MG63 (cell line): ENCODE results near the gene P2RY6. TPM values are rescaled to one million over a fixed set of nuclear protein-coding genes. Genes with fewer than 3 reads are reported as not detected.

Source experiments
- DNase-seq: peaks from one replicate; pipeline ENCODE4 v3.0.0-alpha.2; 2020
- H3K27me3 ChIP-seq: fragments of 250-450 bp; sonication (Bioruptor Pico); 2 replicates; pipeline ENCODE4 v1.5.1; 2020; ENCODE audit warnings: mild to moderate bottlenecking, moderate library complexity
- H3K36me3 ChIP-seq: fragments of 250-450 bp; sonication (Bioruptor Pico); 2 replicates; pipeline ENCODE4 v1.5.1; 2020; ENCODE audit warnings: mild to moderate bottlenecking, moderate library complexity
- H3K4me3 ChIP-seq: fragments of 250-450 bp; sonication (Bioruptor Pico); 2 replicates; pipeline ENCODE4 v1.5.1; 2020; ENCODE audit warnings: mild to moderate bottlenecking, moderate library complexity
- H3K9me3 ChIP-seq: fragments of 250-450 bp; sonication (Bioruptor Pico); 2 replicates; pipeline ENCODE4 v1.5.1; 2020; ENCODE audit warnings: mild to moderate bottlenecking, moderate library complexity
- total RNA-seq: library from RNA; depleted of rRNA; stranded (reverse); fragments of >200 nt; shearing (Covaris generic); gene quantifications from 2 replicates; pipeline ENCODE4 v1.2.3, GENCODE V29; 2014; ENCODE audit warnings: low replicate concordance

The P2RY6 gene
- total RNA-seq, 1 experiment from 2014 or later: 23.4 TPM

- no peaks in the 10 kb centered on the region for H3K27me3 ChIP-seq
- DNase-seq: no peak
- no peak overlapping the region for H3K4me3 ChIP-seq
These were observed 42.2 kb downstream of the P2RY6 start for GRCh38 chr11:73314117-73314961.

GRCh38 chr11:73315293-73316020, 43.3 kb downstream of the P2RY6 start:
- Histone ChIP-seq H3K27me3 (no peaks in the 10 kb centered on the region), H3K4me3 (no peak overlapping the region), H3K36me3 (peaks cover 35% of the 10 kb centered on the region), H3K9me3 (no peaks in the 10 kb centered on the region)
- DNase-seq: no peak

More at GRCh38 chr11:73314117-73314961, 42.2 kb downstream of the P2RY6 start:
- peaks cover 44% of the 10 kb centered on the region for H3K36me3 ChIP-seq
- H3K9me3 ChIP-seq: no peaks in the 10 kb centered on the region

GRCh38 chr11:73316422-73316821, 44.3 kb downstream of the P2RY6 start:
- H3K27me3 ChIP-seq: no peaks in the 10 kb centered on the region
- H3K9me3 ChIP-seq: no peaks in the 10 kb centered on the region
- H3K36me3 ChIP-seq: peaks cover 30% of the 10 kb centered on the region
- DNase-seq: no peak
- no peak overlapping the region for H3K4me3 ChIP-seq

- H3K4me3 ChIP-seq: no peak overlapping the region
- no peaks in the 10 kb centered on the region for H3K27me3 ChIP-seq
- no peaks in the 10 kb centered on the region for H3K9me3 ChIP-seq
- no peak for DNase-seq
- H3K36me3 ChIP-seq: peaks cover 26% of the 10 kb centered on the region
These were observed 45.2 kb downstream of the P2RY6 start for GRCh38 chr11:73317373-73317772.

DNA sequence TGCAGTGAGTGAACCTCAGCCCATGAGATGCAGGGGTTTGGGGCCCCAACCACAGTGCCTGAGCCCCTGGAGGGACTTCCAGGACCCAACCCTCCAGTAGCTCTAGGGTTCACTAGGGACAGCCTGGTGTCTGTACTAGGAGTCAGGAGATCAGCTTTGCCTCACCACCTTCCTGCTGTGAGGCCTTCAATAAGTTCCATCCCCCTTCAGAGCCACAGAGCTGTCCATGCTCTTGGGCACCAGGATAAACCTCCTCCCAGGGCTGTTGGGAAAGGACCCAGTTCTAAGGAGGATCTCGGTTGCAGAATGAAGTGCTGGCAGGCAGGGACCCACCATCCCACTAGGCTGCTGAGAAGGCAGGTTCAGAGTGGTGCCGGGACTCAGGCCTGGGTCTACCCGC, 45.7 kb downstream of the P2RY6 start:
- Histone ChIP-seq H3K27me3 (no peaks in the 10 kb centered on the region), H3K36me3 (peaks cover 26% of the 10 kb centered on the region), H3K9me3 (no peaks in the 10 kb centered on the region), H3K4me3 (no peak overlapping the region)
- no peak for DNase-seq

GRCh38 chr11:73318501-73319011, 46.4 kb downstream of the P2RY6 start:
- no peak for DNase-seq
- Histone ChIP-seq H3K4me3 (no peak overlapping the region), H3K36me3 (peaks cover 22% of the 10 kb centered on the region), H3K27me3 (no peaks in the 10 kb centered on the region), H3K9me3 (no peaks in the 10 kb centered on the region)

DNA sequence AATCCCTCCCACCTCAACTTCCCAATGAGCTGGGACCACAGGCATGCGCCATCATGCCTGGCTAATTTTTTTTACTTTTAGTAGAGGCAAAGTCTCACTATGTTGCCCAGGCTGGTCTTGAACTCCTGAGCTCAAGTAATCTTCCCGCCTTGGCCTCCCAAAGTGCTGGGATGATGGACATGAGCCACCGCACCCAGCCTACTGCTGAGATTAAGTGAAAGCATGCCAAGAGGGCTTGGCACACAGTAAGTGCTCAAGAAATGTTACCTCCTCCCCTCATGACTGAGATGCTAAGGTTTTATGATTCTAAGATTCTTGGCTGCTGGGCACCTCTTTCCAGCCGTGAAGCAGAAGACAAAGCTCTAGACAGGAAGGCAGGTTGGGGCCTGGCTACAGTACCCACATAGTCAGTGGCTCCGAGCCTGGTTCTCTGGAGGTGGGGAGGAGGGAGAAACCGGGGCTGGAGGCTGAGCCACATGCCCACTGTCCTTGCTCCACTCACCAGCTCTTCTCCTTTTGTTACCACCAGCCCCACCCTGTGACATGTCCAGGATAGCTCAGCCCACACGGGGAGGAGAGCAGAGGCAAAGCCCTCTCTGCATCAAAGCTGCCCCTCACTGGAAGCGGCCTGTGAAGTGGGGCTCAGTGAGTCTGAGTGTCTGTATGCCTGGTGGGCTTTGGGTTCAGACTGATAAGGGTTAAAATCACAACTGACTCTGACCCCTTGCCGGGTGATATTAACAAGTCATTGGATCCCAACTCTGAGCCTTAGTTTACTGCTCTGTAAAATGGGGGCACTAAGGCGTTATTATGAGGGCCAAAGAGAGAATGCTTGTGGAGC, 48.8 kb downstream of the P2RY6 start:
- Histone ChIP-seq H3K36me3 (peaks cover 15% of the 10 kb centered on the region), H3K27me3 (no peaks in the 10 kb centered on the region), H3K4me3 (no peak overlapping the region), H3K9me3 (no peaks in the 10 kb centered on the region)
- peak; percentile 74 for DNase-seq

DNA sequence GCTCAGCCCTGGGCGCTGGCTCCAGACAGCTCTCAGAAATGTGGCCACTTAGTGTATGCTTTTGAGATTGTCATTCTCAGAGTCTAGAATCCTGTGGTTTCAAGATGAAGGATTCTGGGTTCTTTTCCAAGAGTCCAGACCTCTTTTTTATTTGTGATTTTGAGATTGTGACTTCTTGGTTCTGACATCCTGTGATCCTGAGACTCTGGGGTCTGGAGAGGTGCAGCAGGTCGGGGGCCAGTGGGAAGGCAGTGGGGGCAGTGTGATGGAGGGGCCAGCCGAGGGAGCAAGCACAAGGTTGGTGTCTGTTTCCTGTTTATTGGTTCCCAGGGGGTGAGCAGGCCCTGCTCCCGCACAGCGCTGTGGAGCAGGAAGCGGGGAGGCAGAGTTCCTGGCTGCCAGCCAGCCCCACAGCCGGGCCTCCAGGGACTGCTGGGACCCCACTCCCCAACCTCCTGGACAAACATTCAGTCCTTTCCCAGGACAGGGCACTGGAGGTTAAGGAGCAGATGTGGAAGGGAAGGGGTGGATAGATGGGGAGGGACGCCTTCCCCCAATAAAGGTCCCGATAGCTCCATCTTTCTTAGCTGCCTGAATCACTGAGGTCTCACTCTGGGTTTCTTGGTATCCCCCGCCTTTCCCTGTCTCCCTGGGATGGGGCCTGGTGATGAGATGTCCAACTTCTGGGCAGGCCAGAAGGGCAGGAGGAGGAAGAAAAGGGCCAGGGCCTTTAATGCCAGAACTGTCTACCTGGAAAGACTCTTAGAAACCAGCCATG, 49.7 kb downstream of the P2RY6 start:
- Histone ChIP-seq H3K4me3 (no peak overlapping the region), H3K9me3 (no peaks in the 10 kb centered on the region), H3K36me3 (peaks cover 16% of the 10 kb centered on the region), H3K27me3 (no peaks in the 10 kb centered on the region)
- no peak for DNase-seq

DNA sequence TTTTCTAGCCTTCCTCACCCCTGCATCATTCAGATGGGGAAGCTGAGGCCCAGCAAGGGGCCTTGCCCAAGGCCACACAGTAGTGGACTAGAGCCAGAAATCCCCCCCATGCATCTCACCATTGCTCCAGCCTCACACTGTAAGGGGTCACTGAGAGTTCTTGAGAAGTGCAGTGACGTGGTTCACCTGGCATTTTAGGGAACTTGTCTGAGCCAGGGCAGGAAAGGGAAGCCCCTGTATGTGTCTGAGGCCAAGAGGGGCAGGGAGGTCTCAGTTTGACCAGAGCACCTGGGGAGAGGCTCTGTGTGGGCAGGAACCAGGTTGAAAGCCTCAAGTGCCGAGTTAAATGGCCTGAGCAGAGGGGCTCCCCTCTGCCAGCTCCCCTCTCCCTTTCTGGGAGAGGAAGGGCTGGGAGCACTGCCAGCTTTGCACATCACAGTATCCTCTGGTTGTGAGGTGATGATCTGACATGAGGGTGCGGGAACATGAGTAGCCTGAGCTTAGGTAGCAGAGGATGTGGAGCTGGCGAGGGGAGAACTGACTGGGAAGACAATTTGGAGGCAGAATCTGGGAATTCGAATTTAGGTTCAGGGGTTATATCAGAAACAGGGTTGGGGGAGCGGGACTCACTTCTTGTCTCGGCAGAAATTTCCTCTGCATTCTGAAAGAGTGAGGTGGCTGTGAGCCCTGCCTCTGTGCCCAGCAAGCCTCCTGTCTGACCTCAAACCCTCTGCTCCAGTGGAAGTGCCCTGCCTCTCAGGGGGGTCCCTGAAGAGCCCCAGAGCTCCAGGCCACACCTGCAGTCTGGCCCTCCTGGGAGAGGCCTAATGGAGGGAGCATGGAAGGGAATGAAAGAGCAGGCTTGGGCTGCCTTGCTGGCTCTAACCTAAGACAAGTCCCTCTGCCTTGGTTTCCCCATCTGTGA, 50.5 kb downstream of the P2RY6 start:
- Histone ChIP-seq H3K4me3 (no peak overlapping the region), H3K36me3 (peaks cover 17% of the 10 kb centered on the region), H3K9me3 (no peaks in the 10 kb centered on the region), H3K27me3 (no peaks in the 10 kb centered on the region)
- no peak for DNase-seq

DNA sequence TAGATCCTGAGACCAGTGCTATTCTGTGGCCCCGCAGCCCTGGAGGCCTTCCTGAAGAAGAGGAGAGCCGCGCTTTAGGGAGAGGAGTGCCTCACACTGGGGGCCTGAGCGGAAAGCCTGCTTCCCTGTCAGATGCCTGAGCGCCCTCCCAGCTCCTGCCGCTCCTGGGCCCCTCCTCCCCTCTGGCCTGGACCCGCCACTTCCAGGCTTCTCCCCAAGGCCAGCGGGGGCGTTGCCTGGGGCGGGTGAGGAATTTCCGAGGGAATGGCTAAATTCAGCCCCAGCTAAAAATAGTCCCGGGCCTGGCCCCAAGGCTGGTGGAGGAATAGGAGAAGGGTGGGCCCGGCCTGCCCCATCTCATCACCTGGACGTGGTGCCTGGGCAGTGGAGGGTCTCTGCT, 51.3 kb downstream of the P2RY6 start:
- no peak for DNase-seq
- Histone ChIP-seq H3K36me3 (peaks cover 19% of the 10 kb centered on the region), H3K4me3 (no peak overlapping the region), H3K9me3 (no peaks in the 10 kb centered on the region), H3K27me3 (no peaks in the 10 kb centered on the region)

DNA sequence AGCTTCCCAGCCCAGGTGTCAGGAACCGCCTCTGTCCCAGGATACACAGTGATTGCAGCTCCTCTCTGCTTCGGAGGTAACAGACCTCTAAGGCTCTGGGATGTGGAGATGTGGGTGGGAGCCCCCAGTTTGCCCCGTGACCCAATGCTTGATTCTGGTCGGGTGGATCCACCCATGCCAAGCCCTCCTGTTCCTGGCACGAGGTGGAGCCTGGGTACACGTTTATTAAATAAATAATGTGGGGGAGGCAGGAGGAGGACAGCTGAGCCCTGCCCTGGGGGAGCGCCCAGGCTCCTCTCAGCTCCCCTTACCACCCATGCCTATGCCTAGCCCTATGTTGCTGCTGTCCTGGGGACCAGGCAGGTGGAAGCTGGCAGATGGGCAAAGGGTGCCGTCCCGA, 52.0 kb downstream of the P2RY6 start:
- no peaks in the 10 kb centered on the region for H3K9me3 ChIP-seq
- no peaks in the 10 kb centered on the region for H3K27me3 ChIP-seq
- no peak overlapping the region for H3K4me3 ChIP-seq
- no peak for DNase-seq
- peaks cover 19% of the 10 kb centered on the region for H3K36me3 ChIP-seq

- no peaks in the 10 kb centered on the region for H3K9me3 ChIP-seq
- no peak overlapping the region for H3K4me3 ChIP-seq
- peaks cover 19% of the 10 kb centered on the region for H3K36me3 ChIP-seq
- no peak for DNase-seq
- H3K27me3 ChIP-seq: no peaks in the 10 kb centered on the region
These were observed 52.5 kb downstream of the P2RY6 start for GRCh38 chr11:73324665-73325035.

GRCh38 chr11:73325036-73325981, 53.2 kb downstream of the P2RY6 start:
- DNase-seq: no peak
- H3K9me3 ChIP-seq: no peaks in the 10 kb centered on the region
- no peak overlapping the region for H3K4me3 ChIP-seq
- H3K36me3 ChIP-seq: peaks cover 19% of the 10 kb centered on the region
- H3K27me3 ChIP-seq: no peaks in the 10 kb centered on the region
